ENCODE data around the gene TBCD.

Gene TBCD

GRCh38 chr17:82926081-82926480, 174.2 kb downstream of the TBCD start:
- DNase-seq (ENCODE audit: low spot score): no peak

- DNase-seq (ENCODE audit: low spot score): no peak
Measured at GRCh38 chr17:82926716-82927115, 174.9 kb downstream of the TBCD start.

GRCh38 chr17:82927311-82927660, 175.4 kb downstream of the TBCD start:
- DNase-seq (ENCODE audit: low spot score): no peak

DNA sequence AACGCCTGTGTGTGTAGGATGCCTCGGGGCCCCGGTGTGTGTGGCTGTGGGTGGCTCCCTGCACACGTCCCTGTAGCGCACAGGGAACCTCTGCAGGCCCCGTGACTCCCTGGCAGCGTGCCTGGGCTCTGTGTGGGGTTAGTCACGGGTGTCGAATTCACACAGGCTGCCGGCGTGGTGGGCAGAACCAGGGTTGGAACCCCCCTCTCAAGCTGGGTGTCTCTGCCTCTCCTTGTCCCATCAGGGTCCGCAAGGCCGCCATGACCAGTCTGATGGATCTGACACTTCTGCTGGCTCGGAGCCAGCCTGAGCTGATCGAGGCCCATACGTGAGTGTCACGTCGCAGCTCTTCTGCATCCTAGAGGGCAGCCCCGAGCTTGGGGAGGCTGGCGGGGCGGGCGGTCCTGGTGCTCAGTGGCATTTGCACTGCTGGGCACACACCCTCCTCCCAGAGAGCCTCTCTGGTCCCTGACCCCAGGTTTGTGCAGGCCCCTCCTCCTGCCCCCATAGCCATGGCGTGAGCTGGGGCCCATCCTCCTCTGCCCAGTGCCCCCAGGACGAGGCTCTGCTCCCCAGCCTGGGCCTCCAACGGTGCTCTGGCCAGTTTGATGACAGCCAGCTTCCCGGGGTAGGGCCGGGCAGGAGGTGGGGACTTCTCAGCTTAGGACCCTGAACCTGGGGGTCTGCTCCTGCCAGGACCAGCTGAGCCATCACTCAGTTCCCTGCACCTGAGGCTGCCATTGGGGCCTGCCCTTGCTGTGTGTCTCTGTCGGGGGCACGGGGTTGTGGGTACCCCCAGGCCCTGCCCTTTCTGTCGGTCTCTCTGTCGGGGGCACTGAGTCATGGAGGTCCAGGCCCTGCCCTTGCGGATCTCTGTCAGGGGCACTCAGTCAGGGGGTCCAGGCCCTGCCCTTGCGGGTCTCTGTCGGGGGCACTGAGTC, 176.1 kb downstream of the TBCD start:
- no peak for DNase-seq (ENCODE audit: low spot score)

DNA sequence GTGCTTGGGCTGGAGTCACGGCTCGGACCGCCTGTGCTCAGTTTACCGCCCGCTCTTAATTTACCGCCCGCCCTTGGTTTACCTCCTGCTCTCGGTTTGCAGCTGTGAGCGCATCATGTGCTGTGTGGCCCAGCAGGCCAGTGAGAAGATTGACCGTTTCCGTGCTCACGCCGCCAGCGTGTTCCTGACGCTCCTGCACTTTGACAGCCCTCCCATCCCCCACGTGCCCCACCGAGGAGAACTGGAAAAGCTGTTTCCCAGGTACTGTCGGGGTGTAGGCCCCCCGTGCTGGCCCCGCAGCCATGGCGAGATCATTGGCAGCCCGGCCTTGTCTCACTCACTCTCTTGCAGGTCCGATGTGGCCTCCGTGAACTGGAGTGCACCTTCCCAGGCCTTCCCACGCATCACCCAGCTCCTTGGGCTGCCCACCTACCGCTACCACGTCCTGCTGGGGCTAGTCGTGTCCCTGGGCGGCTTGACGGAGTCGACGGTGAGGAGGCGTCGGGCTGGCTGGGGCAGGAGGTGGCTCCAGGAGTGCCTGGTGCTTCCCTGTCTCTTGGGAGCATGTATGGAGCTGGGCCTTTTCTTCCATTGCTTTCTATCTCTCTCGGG, 177.3 kb downstream of the TBCD start:
- no peak for DNase-seq (ENCODE audit: low spot score)

GRCh38 chr17:82929676-82930042, 177.8 kb downstream of the TBCD start:
- DNase-seq (ENCODE audit: low spot score): no peak

GRCh38 chr17:82930043-82930923, 178.4 kb downstream of the TBCD start:
- DNase-seq (ENCODE audit: low spot score): no peak

- no peak for DNase-seq (ENCODE audit: low spot score)
Measured at GRCh38 chr17:82930924-82931698, 179.2 kb downstream of the TBCD start.

DNA sequence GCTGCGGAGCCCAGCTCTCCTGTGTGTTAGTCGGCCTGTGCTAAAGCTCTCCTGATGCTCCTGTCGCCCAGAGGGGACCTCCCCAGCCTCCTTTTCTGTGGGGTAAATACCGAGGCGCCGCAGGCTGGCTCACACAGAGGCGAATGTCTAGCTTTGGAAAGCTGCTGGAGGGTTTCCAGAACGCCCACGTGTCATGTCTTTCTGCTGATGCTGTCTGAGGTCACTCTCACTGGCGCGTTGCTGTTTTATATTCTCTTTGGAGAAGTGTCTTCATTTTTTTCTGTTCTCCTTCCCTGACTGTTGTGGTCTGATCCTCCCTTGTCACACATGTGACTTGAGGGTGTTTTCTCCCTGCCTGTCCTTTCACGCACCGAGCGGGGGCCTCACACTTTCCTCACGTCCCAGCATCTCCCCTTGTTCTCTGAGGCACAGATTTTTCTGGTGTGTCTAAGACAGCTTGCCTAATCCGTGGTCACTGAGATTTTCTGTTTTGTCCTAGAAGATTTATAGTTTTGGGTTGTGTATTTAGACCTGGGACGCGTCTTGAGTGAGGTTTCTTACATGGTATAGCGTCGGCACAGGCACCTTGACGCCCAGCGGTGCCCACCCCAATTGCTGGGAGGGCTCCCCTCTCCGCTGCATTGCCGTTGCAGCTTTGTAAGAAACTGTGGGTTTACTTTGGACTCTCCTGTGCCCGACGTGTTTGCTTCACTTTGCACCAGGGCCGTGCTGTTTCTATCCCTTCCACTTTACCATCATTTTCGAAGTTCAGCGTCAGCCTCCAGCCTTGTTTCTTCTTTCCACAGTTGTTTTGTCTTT, 180.0 kb downstream of the TBCD start:
- DNase-seq (ENCODE audit: low spot score): peak; percentile 91

DNA sequence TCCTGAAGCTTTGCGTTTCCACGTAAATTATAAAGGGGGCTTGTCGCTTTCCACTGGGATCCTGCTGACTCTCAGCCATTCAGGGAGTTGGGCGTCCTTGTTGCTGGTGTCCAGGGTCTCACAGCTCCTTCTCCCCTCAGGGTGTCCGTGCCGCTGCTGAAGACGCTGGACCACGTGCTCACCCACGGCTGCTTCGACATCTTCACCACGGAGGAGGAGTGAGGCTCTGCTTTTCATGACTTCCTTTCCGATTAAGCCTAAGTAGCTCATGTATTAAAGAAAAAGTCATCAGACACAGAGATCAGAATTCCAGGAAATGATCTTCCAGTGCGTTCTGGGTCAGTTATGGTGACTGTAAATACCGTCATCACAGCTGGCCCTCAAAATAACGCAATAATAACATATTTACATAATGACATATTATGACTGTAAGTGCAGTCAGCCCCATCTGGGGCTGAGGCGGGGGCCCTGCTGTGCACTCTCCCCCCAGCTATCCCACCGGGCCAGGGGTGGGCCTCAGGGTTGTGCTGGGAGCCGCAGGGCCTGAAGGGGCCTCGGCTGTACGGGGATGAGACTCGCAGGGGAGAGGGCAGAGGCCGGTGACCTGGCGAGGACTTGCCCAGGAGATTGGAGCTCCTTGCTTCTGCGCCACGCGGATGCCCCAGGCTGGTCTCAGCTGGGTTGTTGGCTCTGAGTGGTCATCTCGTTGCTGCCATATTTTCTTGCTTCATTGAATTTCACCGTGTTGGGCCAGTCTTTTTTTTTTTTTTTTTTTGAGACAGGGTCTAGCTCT, 180.8 kb downstream of the TBCD start:
- no peak for DNase-seq (ENCODE audit: low spot score)

GRCh38 chr17:82933911-82934310, 182.0 kb downstream of the TBCD start:
- no peak for DNase-seq (ENCODE audit: low spot score)

GRCh38 chr17:82935966-82936767, 184.3 kb downstream of the TBCD start:
- no peak for DNase-seq (ENCODE audit: low spot score)

DNA sequence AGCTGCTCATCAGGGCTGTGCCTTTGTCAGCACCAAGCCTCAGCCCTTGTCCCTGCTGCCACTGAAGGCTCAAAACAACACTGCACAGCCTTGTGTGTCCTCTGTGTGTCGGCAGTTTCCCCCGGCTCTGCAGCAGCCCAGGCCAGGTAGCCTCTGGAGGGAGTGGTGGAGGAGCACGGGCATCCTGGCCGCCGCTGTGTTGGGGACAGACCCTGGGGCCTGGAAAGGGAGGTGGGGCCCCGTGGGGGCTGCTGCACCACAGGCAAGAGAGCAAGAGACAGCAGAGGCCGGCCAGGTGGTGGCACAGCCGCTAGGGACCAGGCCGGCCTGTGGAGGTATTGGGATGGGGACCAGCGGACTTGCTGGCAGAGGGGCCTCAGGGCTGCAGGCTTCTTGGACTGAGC, 184.9 kb downstream of the TBCD start:
- DNase-seq (ENCODE audit: low spot score): no peak

- no peak for DNase-seq (ENCODE audit: low spot score)
Measured at GRCh38 chr17:82937411-82938371, 185.8 kb downstream of the TBCD start.

DNA sequence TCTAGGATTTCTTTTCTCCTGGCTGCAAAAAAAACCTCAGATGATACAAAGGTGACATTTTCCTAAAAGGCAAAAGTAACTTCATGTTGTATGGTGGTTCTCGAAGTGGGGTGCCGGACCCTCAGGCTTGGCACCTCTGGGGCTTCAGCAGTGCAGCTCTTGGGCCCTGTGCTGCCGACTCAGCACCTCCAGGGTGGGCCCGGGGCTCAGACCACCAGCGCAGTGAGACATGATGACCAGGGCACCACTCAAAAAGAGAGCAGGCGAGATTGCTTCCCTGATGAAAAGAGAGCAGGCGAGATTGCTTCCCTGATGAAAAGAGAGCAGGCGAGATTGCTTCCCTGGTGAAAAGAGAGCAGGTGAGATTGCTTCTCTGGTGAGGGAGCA, 186.6 kb downstream of the TBCD start:
- DNase-seq (ENCODE audit: low spot score): no peak

DNA sequence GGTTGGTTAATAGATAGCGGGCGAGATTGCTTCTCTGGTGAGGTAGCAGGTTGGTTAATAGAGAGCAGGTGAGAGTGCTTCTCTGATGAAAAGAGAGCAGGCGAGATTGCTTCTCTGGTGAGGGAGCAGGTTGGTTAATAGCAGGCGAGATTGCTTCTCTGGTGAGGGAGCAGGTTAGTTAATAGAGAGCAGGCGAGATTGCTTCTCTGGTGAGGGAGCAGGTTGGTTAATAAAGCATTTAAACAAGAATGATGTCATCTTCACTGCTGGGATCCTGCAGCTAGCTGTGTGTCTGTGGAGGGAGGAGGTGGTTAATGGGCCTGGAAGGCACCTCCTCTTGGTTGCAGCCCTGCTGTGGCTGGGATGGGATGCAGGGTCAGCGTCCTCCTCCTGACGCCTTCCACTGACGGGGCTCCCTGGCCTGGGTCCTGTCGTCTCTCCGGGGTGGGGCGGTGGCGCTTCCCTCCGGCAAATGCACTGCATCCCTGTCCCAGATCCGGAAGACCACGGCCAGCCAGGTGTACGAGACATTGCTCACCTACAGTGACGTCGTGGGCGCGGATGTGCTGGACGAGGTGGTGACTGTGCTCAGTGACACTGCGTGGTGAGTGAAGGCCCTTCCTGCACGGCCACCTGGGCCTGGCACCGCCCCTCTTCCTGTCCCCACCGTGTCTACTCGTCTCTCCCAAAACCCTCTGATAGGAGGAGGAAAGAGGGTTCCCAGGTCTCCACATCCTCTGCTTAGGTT, 187.2 kb downstream of the TBCD start:
- DNase-seq (ENCODE audit: low spot score): no peak

GRCh38 chr17:82939621-82940135, 187.8 kb downstream of the TBCD start:
- DNase-seq (ENCODE audit: low spot score): no peak
